ENCODE measurements around the gene TSPAN9. TPM values are rescaled to one million over a fixed set of nuclear protein-coding genes. Genes with fewer than 3 reads are reported as not detected.

Gene TSPAN9
- total and polyA plus RNA-seq, 2 of the 4 experiments (the other 2 are of a cell fraction) = 17.7 to 39.1 TPM

DNA sequence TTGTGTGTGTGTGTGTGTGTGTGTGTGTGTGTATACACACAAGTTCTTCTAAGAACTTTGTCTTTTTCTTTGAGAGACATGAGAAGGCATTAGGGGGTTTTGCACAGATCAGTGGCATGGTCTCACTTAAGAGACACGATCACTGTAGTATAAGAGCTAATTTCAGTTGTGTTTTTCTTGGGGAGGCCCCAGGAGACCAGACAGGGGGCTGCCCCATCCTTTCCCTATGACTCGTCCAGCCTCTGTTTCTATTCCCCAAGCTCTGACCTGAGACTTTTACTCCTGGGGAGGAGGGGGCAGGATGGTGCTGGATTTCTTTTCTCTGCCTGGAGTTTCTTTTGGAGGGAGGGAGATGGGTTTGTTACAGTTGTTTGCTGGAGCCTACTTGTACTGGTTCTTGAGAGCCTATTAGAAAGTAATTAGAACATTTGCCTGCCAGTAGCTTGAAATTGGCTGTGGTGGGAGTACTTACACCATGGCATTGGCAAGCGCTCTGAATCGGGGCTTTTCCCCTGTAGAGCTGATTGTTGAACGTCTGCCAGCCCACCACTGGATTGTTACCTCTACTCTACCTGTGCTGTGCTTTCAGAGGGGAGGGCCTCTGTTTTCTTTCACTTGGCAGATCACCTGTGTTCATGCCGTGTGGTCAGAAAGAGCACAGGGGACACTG is 109.5 kb downstream of the TSPAN9 start:
- Histone ChIP-seq H2BK15ac (ENCODE audit: low read depth, low read length) (no peak overlapping the region), H4K91ac (ENCODE audit: insufficient read depth, low read depth, low read length) (no peak overlapping the region), H3K9me3 (ENCODE audit: control insufficient read depth, insufficient read depth, low read length) (no peaks in the 10 kb centered on the region), H4K5ac (ENCODE audit: low read depth, low read length) (no peak overlapping the region), H4K8ac (ENCODE audit: low read depth in 2 of 2, low read length in 2 of 2) (no peak overlapping the region), H3K79me1 (ENCODE audit: low read depth in 1 of 2, low read length in 2 of 2) (peaks cover 3 to 4% of the 10 kb centered on the region in 2 experiments; a peak in 1 of 4 replicates), H3K18ac (ENCODE audit: low read depth, low read length) (no peak overlapping the region), H3K4ac (ENCODE audit: low read depth, low read length) (no peak overlapping the region), H3K14ac (replicated peaks; ENCODE audit: low read depth, low read length) (no peak overlapping the region), H2AFZ (replicated peaks; ENCODE audit: low read length, poor library complexity) (no peak overlapping the region), H3K27ac (ENCODE audit: insufficient read depth, low read length) (no peak overlapping the region), H3K27me3 (ENCODE audit: control insufficient read depth, insufficient read depth, low read length) (no peaks in the 10 kb centered on the region; the same call in 1 of the 2 replicates), H3K36me3 (ENCODE audit: control insufficient read depth, insufficient read depth, low read length) (no peaks in the 10 kb centered on the region), H2AK5ac (ENCODE audit: low read depth, low read length) (no peak overlapping the region), H3K4me2 (ENCODE audit: low read depth, low read length) (no peak overlapping the region), H3K4me1 (ENCODE audit: control insufficient read depth, insufficient read depth, low read length) (peaks cover 4% of the 10 kb centered on the region; the same call in 1 of the 2 replicates), H3K9ac (ENCODE audit: low read depth, low read length) (no peak overlapping the region), H3K56ac (ENCODE audit: extremely low read depth, insufficient read depth, low read length) (no peak overlapping the region), H2AK9ac (replicated peaks; ENCODE audit: low read depth, low read length, poor library complexity) (no peak overlapping the region), H3K4me3 (ENCODE audit: insufficient read depth, low read depth, low read length) (no peak overlapping the region), H3K23ac (ENCODE audit: low read depth, low read length) (no peak overlapping the region), H2BK5ac (ENCODE audit: low read depth, low read length, poor library complexity, severe bottlenecking) (no peak overlapping the region), H2BK120ac (ENCODE audit: low read depth, low read length) (no peak overlapping the region), H2BK20ac (ENCODE audit: low read depth, low read length) (no peak overlapping the region), H4K20me1 (ENCODE audit: insufficient read depth, low read length) (peaks cover 16% of the 10 kb centered on the region), H3K9me1 (ENCODE audit: insufficient read depth, low read length) (peaks cover 13% of the 10 kb centered on the region; the same call in 1 of the 2 replicates)
- no CpG with 5 or more reads among the region's 6 CpGs for WGBS, 2 experiments (ENCODE audit: extremely low coverage in 2 of 2, insufficient read length in 1 of 2)
- no peak for TF ChIP-seq POLR2A (IDR thresholded peaks at IDR 0.05; ENCODE audit: low read depth, low read length)
- TF ChIP-seq MXI1 (IDR thresholded peaks at IDR 0.05; ENCODE audit: borderline replicate concordance, low read depth, low read length) = no peak
- no peak for TF ChIP-seq RCOR1 (IDR thresholded peaks at IDR 0.05; ENCODE audit: insufficient replicate concordance, low read length)
- TF ChIP-seq FOS (IDR thresholded peaks at IDR 0.05; ENCODE audit: low read depth, low read length) = no peak
- no peak for TF ChIP-seq CHD1 (IDR thresholded peaks at IDR 0.05; ENCODE audit: low read depth, low read length)
- TF ChIP-seq BHLHE40 (IDR thresholded peaks at IDR 0.05; ENCODE audit: low read depth, low read length) = no peak
- TF ChIP-seq RFX5 (IDR thresholded peaks at IDR 0.05; ENCODE audit: low read depth, low read length) = no peak
- TF ChIP-seq SMC3 (IDR thresholded peaks at IDR 0.05; ENCODE audit: low read depth, low read length) = no peak
- no peak for TF ChIP-seq CEBPB (IDR thresholded peaks at IDR 0.05; ENCODE audit: low read depth, low read length)
- TF ChIP-seq NFE2L2 (IDR thresholded peaks at IDR 0.05; ENCODE audit: low read depth, low read length) = no peak
- no peak for TF ChIP-seq RAD21 (IDR thresholded peaks at IDR 0.05; ENCODE audit: low read length)
- TF ChIP-seq, protein P1, sequence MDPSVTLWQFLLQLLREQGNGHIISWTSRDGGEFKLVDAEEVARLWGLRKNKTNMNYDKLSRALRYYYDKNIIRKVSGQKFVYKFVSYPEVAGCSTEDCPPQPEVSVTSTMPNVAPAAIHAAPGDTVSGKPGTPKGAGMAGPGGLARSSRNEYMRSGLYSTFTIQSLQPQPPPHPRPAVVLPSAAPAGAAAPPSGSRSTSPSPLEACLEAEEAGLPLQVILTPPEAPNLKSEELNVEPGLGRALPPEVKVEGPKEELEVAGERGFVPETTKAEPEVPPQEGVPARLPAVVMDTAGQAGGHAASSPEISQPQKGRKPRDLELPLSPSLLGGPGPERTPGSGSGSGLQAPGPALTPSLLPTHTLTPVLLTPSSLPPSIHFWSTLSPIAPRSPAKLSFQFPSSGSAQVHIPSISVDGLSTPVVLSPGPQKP (IDR thresholded peaks at IDR 0.05; ENCODE audit: borderline replicate concordance, low read depth, low read length) = no peak
- ChIA-PET CTCF (interaction anchor here (1.5 kb wide), 1 partner anchor 13 kb away, joined by 5 read pairs; no protein-coding TSS in a partner anchor), POLR2A (ENCODE audit: unreplicated experiment) (no interaction called here)
- in situ Hi-C loops (cut with MboI; ENCODE audit: low sequenced_read_pairs) (no loop called here), intact Hi-C loops (cut with micrococcal nuclease) (no loop called here), dilution Hi-C loops (cut with HindIII; ENCODE audit: low sequenced_read_pairs, unreplicated experiment) (no loop called here)
- no TSS peak for BruUV-seq (replicated peaks)
- DNase-seq (peak; percentile 32), ATAC-seq (ENCODE audit: low read depth) (peak; percentile 55)
